ENCODE data around the gene BIRC2.
A peak's percentile ranks its signal among the peaks of the same experiment; 100 is the strongest.

The BIRC2 gene

DNA sequence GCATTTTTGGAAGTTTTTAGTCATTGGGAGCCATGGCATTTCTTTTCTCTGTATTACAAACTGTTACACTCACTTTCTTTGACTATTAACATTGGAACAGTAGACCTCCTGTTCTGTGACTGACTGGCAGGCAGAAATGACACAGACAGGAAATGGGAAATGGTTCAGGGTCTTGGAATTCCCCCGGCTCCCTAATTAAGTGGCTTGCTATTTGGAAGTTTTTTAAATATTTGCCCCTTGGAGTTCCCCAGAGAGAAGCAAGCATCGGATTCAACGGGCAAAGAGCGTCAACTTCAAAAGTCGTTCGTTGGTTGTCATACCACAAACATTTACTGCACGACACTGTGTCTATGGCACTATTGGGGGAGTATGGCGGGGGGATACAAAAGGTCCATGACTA lies 1.1 kb upstream of the BIRC2 start:
- no peak for TF ChIP-seq TAF1 (IDR thresholded peaks at IDR 0.05; ENCODE audit: borderline replicate concordance, insufficient read depth, low read length)
- TF ChIP-seq, protein P1, sequence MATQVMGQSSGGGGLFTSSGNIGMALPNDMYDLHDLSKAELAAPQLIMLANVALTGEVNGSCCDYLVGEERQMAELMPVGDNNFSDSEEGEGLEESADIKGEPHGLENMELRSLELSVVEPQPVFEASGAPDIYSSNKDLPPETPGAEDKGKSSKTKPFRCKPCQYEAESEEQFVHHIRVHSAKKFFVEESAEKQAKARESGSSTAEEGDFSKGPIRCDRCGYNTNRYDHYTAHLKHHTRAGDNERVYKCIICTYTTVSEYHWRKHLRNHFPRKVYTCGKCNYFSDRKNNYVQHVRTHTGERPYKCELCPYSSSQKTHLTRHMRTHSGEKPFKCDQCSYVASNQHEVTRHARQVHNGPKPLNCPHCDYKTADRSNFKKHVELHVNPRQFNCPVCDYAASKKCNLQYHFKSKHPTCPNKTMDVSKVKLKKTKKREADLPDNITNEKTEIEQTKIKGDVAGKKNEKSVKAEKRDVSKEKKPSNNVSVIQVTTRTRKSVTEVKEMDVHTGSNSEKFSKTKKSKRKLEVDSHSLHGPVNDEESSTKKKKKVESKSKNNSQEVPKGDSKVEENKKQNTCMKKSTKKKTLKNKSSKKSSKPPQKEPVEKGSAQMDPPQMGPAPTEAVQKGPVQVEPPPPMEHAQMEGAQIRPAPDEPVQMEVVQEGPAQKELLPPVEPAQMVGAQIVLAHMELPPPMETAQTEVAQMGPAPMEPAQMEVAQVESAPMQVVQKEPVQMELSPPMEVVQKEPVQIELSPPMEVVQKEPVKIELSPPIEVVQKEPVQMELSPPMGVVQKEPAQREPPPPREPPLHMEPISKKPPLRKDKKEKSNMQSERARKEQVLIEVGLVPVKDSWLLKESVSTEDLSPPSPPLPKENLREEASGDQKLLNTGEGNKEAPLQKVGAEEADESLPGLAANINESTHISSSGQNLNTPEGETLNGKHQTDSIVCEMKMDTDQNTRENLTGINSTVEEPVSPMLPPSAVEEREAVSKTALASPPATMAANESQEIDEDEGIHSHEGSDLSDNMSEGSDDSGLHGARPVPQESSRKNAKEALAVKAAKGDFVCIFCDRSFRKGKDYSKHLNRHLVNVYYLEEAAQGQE (IDR thresholded peaks at IDR 0.05; ENCODE audit: insufficient read depth in 1 of 2, low read depth in 2 of 2, low read length in 2 of 2): no peak
- no peak for TF ChIP-seq SIN3A (IDR thresholded peaks at IDR 0.05; ENCODE audit: borderline replicate concordance, insufficient read depth, low read length)
- TF ChIP-seq POLR2AphosphoS5 (IDR thresholded peaks at IDR 0.05; ENCODE audit: low read depth, low read length): no peak
- no peak for TF ChIP-seq FOXP2 (optimal IDR thresholded peaks at IDR 0.05; ENCODE audit: borderline replicate concordance, extremely low read depth, extremely low read length, insufficient read depth)

DNA sequence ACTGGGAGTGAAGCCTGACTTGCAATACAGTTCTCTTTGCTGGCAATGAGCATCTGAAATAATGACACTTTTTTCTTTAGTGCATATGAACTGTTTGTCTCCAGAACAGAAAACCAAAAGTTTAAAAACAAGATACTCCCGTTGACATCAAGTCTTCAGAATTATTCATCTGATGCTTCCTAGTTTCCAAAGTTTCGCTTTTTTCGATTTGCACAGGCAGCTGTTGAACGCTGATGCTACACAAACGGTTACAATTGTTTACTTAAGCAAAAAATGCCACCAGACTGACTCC lies 612 bp upstream of the BIRC2 start:
- TF ChIP-seq, protein P1 (IDR thresholded peaks at IDR 0.05; ENCODE audit: insufficient read depth in 1 of 2, low read depth in 2 of 2, low read length in 2 of 2): no peak
- TF ChIP-seq SIN3A (IDR thresholded peaks at IDR 0.05; ENCODE audit: borderline replicate concordance, insufficient read depth, low read length): no peak
- no peak for TF ChIP-seq POLR2AphosphoS5 (IDR thresholded peaks at IDR 0.05; ENCODE audit: low read depth, low read length)
- no peak for TF ChIP-seq FOXP2 (optimal IDR thresholded peaks at IDR 0.05; ENCODE audit: borderline replicate concordance, extremely low read depth, extremely low read length, insufficient read depth)
- TF ChIP-seq TAF1 (IDR thresholded peaks at IDR 0.05; ENCODE audit: borderline replicate concordance, insufficient read depth, low read length): no peak

DNA sequence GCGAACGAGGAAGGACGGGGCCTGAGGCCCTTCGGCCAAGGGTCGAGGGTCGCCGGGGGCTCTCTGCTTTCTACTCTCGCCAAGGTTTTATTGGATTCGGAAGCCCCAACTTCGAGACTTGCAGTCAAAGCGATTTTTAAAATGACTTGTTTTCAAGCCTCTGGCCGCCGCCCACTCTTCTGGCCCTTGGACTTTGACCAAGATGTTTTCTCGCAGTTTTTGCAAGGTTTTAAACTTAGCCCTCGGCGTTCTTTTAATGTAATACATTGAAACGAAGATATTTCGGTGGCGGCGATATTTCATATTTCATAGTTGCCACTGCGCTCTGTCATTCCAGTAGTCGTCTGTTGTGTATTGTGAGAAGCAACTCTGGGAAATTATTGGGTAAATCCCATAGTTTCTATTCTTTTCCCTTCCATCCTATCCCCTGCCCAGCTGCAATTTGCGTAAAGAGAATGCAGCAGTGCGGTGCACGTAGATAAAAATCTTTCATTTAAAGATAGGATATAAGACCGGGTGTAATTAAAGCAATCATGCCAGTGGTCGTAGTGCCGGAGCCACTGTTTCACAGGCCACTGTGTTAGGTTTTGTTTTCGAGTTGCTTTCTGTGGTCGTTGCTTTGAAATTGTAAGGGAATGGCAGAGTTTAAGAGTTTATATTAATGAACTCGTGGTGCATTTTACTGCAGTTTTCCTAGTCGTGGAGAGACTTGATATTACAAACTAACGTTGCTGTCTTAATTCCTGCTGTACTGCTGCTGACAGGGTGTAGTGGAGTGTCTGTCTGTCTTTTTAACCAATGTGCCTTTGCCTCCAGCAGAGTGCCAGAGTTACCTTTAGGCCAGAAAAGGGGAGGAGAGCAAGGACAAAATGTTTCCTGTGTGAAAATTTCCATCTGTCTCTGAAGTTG lies 702 bp downstream of the BIRC2 start:
- TF ChIP-seq SIN3A (IDR thresholded peaks at IDR 0.05; ENCODE audit: borderline replicate concordance, insufficient read depth, low read length): no peak
- TF ChIP-seq TAF1 (IDR thresholded peaks at IDR 0.05; ENCODE audit: borderline replicate concordance, insufficient read depth, low read length): peak; percentile 3; the same call in 1 of the 2 replicates

DNA sequence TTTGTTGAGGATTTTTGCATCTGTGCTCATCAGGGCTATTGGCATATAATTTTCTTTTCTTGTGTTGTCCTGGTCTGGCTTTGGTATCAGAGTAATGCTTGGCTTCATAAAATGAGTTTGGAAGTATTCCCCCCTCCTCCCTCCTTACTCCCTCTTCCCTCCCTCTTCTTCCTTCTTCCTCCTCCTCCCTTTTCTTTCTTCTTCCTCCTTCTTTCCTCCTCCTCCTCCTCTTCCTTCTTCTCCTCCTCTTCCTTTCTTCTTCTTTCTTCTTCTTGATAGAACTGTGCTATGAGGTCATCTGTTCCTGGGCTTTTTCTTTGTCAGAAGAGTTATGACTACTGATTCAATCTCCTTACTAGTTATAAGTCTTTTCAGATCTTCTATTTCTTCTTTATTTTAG lies 10.1 kb downstream of the BIRC2 start:
- TF ChIP-seq POLR2AphosphoS5 (IDR thresholded peaks at IDR 0.05; ENCODE audit: low read depth, low read length): no peak
- no peak for TF ChIP-seq FOXP2 (optimal IDR thresholded peaks at IDR 0.05; ENCODE audit: borderline replicate concordance, extremely low read depth, extremely low read length, insufficient read depth)
- no peak for TF ChIP-seq TAF1 (IDR thresholded peaks at IDR 0.05; ENCODE audit: borderline replicate concordance, insufficient read depth, low read length)
- TF ChIP-seq SIN3A (IDR thresholded peaks at IDR 0.05; ENCODE audit: borderline replicate concordance, insufficient read depth, low read length): no peak
- TF ChIP-seq, protein P1 (IDR thresholded peaks at IDR 0.05; ENCODE audit: insufficient read depth in 1 of 2, low read depth in 2 of 2, low read length in 2 of 2): no peak

DNA sequence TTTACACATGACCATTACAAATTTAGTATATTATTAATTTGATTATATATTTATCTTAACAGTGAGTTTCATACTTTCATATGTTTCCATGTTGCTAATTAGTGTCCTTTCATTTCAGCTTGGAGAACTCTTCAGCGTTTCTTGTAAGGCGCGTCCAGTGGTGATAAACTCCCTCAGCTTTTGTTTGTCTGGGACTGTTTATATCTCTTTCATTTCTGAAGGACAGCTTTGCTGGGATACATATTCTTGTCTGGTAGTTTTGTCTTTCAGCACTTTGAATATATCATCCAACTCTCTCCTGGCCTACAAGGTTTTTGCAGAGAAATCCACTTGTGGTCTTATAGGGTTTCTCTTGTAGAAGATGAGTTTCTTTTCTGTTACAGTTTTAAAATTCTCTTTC lies 12.4 kb downstream of the BIRC2 start:
- TF ChIP-seq POLR2AphosphoS5 (IDR thresholded peaks at IDR 0.05; ENCODE audit: low read depth, low read length) (no peak), SIN3A (IDR thresholded peaks at IDR 0.05; ENCODE audit: borderline replicate concordance, insufficient read depth, low read length) (no peak)

DNA sequence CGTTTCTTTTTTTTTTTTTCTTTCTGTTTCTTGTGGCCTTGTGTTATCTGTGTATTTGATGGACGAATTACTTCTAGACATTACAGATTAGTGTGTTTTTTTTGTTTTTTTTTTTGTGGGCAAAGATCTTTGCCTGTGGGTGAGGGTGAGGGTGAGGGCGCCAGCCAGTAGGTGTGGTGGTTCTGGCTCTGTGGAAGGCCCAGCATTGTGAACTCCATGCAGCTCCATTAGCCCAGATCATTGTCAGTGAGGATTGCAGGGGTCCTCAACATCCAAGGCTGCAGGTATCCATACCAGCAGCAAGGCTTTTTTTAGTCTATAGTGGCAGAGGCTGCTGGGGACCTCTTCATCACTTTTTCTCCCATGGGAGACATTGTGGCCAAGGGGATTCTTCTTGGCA lies 13.7 kb downstream of the BIRC2 start:
- no peak for TF ChIP-seq FOXP2 (optimal IDR thresholded peaks at IDR 0.05; ENCODE audit: borderline replicate concordance, extremely low read depth, extremely low read length, insufficient read depth)
- TF ChIP-seq POLR2AphosphoS5 (IDR thresholded peaks at IDR 0.05; ENCODE audit: low read depth, low read length): no peak
- no peak for TF ChIP-seq SIN3A (IDR thresholded peaks at IDR 0.05; ENCODE audit: borderline replicate concordance, insufficient read depth, low read length)
- no peak for TF ChIP-seq TAF1 (IDR thresholded peaks at IDR 0.05; ENCODE audit: borderline replicate concordance, insufficient read depth, low read length)
- TF ChIP-seq, protein P1 (IDR thresholded peaks at IDR 0.05; ENCODE audit: insufficient read depth in 1 of 2, low read depth in 2 of 2, low read length in 2 of 2): no peak
